Osteocyte (in vitro differentiated cells): ENCODE data around the gene ACP7. TPM values are rescaled to one million over a fixed set of nuclear protein-coding genes. Genes with fewer than 3 reads are reported as not detected.

Experiments
- DNase-seq: peaks from one replicate; pipeline ENCODE4 v3.0.0; 2021; ENCODE audit warnings: mixed read lengths; ENCODE audit not compliant: unreplicated experiment; ENCODE audit errors: extremely low spot score
- H3K27ac Mint-ChIP-seq: one replicate; pipeline ENCODE4 v1.8.0; 2021; ENCODE audit warnings: mild to moderate bottlenecking, mixed read lengths; ENCODE audit not compliant: unreplicated experiment
- H3K27me3 Mint-ChIP-seq: one replicate; pipeline ENCODE4 v1.8.0; 2021; ENCODE audit warnings: mixed read lengths; ENCODE audit not compliant: unreplicated experiment
- H3K36me3 Mint-ChIP-seq: one replicate; pipeline ENCODE4 v1.8.0; 2021; ENCODE audit warnings: mixed read lengths; ENCODE audit not compliant: unreplicated experiment
- H3K4me1 Mint-ChIP-seq: one replicate; pipeline ENCODE4 v1.8.0; 2021; ENCODE audit warnings: mixed read lengths; ENCODE audit not compliant: unreplicated experiment
- H3K4me3 Mint-ChIP-seq: one replicate; pipeline ENCODE4 v1.8.0; 2021; ENCODE audit warnings: mild to moderate bottlenecking, moderate library complexity, mixed read lengths; ENCODE audit not compliant: unreplicated experiment
- H3K9me3 Mint-ChIP-seq: one replicate; pipeline ENCODE4 v1.8.0; 2021; ENCODE audit warnings: mixed read lengths; ENCODE audit not compliant: unreplicated experiment
- total RNA-seq: library from RNA; stranded (reverse); gene quantifications from 2 replicates; pipeline ENCODE4 v1.2.1, GENCODE V29; 2021
- TF ChIP-seq, protein P1 (sequence below): fragments of 200-600 bp; sonication (generic); IDR thresholded peaks from 2 replicates; pipeline ENCODE4 v1.5.0; 2021; ENCODE audit warnings: antibody characterized with exemption, mild to moderate bottlenecking, moderate library complexity

The ACP7 gene
- total RNA-seq, 1 donor from 2014 or later = not detected

DNA sequence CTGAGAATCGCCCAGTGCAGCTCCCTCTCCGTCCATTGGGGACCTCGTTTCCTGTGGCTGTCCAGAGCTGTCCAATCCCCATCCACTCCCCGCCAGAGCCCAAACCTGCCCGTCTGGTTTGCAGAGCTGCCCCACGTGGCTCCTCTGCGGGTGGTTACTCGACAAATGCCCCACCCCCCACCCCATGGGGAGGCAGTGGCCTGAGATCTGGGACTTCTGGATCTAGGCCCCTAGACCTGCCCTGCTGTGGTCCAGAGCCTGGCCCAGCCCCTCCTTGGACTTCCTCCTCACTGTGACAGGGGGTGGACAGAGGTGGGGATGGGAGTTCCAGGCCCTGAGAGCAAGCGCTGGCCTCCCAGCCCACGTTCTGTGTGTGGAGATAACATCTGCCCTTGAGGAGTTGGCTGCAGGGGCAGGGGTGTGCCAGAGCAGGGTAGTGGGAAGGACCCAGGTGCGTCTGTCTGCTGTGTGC lies 70.5 kb downstream of the ACP7 start:
- Mint-ChIP-seq H3K27ac (no peak overlapping the region), H3K4me3 (no peak overlapping the region), H3K9me3 (no peaks in the 10 kb centered on the region), H3K36me3 (peaks cover 6% of the 10 kb centered on the region), H3K4me1 (peaks cover 13% of the 10 kb centered on the region), H3K27me3 (no peaks in the 10 kb centered on the region)
- DNase-seq = no peak
- TF ChIP-seq, protein P1, sequence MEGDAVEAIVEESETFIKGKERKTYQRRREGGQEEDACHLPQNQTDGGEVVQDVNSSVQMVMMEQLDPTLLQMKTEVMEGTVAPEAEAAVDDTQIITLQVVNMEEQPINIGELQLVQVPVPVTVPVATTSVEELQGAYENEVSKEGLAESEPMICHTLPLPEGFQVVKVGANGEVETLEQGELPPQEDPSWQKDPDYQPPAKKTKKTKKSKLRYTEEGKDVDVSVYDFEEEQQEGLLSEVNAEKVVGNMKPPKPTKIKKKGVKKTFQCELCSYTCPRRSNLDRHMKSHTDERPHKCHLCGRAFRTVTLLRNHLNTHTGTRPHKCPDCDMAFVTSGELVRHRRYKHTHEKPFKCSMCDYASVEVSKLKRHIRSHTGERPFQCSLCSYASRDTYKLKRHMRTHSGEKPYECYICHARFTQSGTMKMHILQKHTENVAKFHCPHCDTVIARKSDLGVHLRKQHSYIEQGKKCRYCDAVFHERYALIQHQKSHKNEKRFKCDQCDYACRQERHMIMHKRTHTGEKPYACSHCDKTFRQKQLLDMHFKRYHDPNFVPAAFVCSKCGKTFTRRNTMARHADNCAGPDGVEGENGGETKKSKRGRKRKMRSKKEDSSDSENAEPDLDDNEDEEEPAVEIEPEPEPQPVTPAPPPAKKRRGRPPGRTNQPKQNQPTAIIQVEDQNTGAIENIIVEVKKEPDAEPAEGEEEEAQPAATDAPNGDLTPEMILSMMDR = no peak

DNA sequence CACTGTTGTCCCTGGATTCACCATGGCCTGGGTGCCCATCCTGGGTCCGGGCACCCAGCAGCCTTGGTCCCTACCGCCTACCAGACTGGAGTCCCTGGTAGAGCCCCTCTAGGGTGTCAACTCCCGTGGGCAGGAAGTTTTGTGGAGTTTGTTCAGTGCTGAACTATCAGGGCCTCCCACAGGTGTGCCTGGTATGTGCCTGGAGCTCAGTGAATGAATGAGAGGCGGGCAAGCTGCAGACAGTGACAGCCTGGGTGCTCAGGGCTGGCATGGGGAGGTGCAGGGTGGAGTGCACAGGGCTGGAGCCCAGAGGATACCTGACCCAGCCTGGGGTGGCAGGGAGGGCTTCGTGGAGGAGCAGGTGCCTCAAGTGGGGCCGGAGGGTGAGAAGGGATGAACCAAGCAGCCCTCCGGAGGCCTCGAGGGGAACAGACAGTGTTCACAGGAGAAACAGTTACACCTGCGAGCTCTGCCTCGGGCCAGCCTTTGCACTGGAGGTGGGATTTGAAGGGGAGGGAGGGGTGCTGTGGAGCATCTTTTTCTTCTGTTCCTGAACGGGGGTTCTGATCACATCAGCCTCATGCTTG lies 71.0 kb downstream of the ACP7 start:
- Mint-ChIP-seq H3K36me3 (peaks cover 6% of the 10 kb centered on the region), H3K4me3 (no peak overlapping the region), H3K27me3 (no peaks in the 10 kb centered on the region), H3K4me1 (peaks cover 13% of the 10 kb centered on the region), H3K9me3 (no peaks in the 10 kb centered on the region), H3K27ac (no peak overlapping the region)
- DNase-seq = no peak
- TF ChIP-seq, protein P1 = no peak

DNA sequence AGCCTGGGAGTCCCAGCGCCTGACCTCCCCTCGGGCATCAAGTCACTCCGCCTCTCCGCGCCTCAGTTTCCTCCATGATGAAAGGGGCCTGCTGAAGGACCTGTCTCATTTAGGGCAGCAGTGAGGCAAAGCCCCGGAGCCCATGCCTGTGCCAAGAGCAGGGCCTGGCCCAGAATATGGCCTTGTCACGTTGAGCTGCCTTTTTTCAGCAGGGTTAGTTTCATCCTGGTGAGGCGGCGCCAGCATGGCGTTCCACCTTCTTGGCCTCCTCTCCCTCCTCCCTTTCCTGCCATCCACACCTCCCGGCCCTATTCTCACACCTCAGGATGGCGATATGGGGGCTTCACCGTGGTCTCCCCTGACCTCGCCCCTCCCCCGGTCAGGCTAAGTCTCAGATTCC lies 71.6 kb downstream of the ACP7 start:
- H3K4me1 Mint-ChIP-seq = peaks cover 13% of the 10 kb centered on the region
- H3K27ac Mint-ChIP-seq = no peak overlapping the region
- no peak overlapping the region for H3K4me3 Mint-ChIP-seq
- H3K9me3 Mint-ChIP-seq = no peaks in the 10 kb centered on the region
- no peaks in the 10 kb centered on the region for H3K27me3 Mint-ChIP-seq
- no peak for DNase-seq
- TF ChIP-seq, protein P1 = no peak
- H3K36me3 Mint-ChIP-seq = peaks cover 6% of the 10 kb centered on the region

DNA sequence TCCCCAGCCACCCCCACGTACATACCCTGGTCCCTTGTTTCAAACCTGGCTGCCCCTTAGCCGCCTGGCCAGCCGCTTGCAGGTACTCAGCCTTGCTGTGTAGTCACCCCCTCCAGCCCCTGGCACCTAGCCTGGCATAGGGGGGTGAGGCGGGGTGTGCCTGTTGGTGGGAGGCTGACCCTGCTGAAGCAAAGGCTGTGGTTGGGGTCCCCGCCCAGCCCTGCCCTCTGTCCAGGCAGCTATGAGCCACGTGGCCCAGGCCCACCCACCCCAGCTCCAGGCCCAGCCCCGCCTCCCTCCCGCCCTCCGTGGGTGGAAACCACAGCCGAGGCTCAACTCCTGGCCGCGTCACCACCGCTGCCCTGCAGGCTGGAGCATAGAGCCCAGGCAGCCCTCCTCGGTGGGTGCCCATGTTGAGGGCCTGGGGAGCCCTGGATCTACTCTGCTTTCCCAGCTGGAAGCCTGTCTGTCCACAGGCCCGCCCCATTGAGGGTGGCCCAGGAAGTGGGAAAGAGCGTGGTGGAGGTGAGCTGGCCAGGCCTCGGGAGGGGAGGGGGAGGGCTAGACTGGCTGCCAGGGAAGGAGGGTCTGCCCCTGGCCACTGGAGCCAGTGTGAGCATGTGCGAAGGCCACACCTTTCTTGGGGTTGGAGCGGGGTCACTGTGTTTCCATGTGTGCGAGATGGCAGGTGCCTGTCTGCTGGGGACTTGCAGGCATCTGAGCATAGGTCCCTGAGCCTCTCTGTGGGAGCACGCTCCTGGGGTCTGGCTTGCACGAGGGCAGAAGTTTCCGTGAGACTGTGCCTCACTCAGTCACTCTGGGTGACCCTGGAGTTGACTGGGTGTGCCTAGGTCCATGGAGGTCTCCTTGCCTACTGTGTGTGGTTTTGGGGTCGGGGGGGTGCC lies 72.4 kb downstream of the ACP7 start:
- H3K9me3 Mint-ChIP-seq = no peaks in the 10 kb centered on the region
- H3K4me1 Mint-ChIP-seq = peaks cover 13% of the 10 kb centered on the region
- TF ChIP-seq, protein P1 = no peak
- H3K27me3 Mint-ChIP-seq = no peaks in the 10 kb centered on the region
- H3K27ac Mint-ChIP-seq = no peak overlapping the region
- H3K36me3 Mint-ChIP-seq = peaks cover 6% of the 10 kb centered on the region
- DNase-seq = no peak
- H3K4me3 Mint-ChIP-seq = no peak overlapping the region

DNA sequence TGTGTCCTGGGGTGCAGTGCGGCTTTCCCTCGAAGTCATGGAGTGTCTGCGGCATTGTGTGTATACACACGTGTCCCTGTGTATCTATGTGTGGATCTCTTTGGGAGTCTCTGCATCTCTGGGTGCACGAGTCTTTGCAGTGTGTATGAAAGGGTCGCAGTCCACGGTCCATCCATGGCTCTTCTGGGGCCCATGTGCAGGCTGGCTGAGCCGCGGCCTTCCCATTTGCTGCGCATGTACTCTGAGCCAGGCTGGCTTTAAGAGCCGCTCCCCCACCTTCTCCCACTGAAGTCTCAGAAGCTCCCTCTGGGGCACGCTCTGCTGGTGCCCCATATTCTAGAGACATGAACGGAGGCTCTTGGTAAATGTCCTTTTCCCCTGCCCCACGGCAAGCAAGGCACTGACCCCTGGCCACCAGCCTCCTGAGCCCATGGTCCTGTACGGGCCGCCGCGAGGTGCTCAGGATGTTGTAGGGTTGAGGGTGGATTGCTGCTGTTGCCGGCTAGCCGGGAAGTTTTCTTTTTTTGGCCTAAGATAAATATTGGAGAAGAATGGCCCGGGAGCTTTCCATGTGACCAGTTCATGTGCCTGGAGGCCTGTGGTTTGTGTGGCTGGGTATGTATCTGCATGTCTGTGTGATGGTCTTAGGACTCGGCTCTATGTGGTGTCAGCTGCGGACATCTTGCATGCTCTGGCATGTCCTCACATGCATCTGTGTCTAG lies 73.3 kb downstream of the ACP7 start:
- H3K4me3 Mint-ChIP-seq = no peak overlapping the region
- no peaks in the 10 kb centered on the region for H3K9me3 Mint-ChIP-seq
- peaks cover 6% of the 10 kb centered on the region for H3K36me3 Mint-ChIP-seq
- no peak overlapping the region for H3K27ac Mint-ChIP-seq
- DNase-seq = no peak
- TF ChIP-seq, protein P1 = no peak
- H3K4me1 Mint-ChIP-seq = peaks cover 13% of the 10 kb centered on the region
- H3K27me3 Mint-ChIP-seq = no peaks in the 10 kb centered on the region
